Measurements from ENCODE around the gene TMEM150B.

TMEM150B gene

GRCh38 chr19:55276720-55277430, 48.3 kb downstream of the TMEM150B start:
- DNase-seq (ENCODE audit: low read depth), result peak; percentile 52
- peak overlapping the region; percentile 31 for H3K4me3 ChIP-seq (ENCODE audit: low read depth, low read length)

GRCh38 chr19:55275851-55276719, 49.1 kb downstream of the TMEM150B start:
- peak overlapping the region; percentile 31 for H3K4me3 ChIP-seq (ENCODE audit: low read depth, low read length)
- peak; percentile 83 for DNase-seq (ENCODE audit: low read depth)
- no peak for TF ChIP-seq CTCF (IDR thresholded peaks at IDR 0.05; ENCODE audit: insufficient read depth, low read depth, low read length, missing control alignments)

More at GRCh38 chr19:55276720-55277430, 48.3 kb downstream of the TMEM150B start:
- no peak for TF ChIP-seq CTCF (IDR thresholded peaks at IDR 0.05; ENCODE audit: insufficient read depth, low read depth, low read length, missing control alignments)

- no peak overlapping the region for H3K4me3 ChIP-seq (ENCODE audit: low read depth, low read length)
- TF ChIP-seq CTCF (IDR thresholded peaks at IDR 0.05; ENCODE audit: insufficient read depth, low read depth, low read length, missing control alignments), result no peak
- DNase-seq (ENCODE audit: low read depth), result no peak
Measured at GRCh38 chr19:55273978-55274707, 51.0 kb downstream of the TMEM150B start.

- H3K4me3 ChIP-seq (ENCODE audit: low read depth, low read length), result no peak overlapping the region
- TF ChIP-seq CTCF (IDR thresholded peaks at IDR 0.05; ENCODE audit: insufficient read depth, low read depth, low read length, missing control alignments), result no peak
- no peak for DNase-seq (ENCODE audit: low read depth)
Measured at GRCh38 chr19:55272142-55272541, 53.0 kb downstream of the TMEM150B start.

GRCh38 chr19:55270172-55270942, 54.8 kb downstream of the TMEM150B start:
- DNase-seq (ENCODE audit: low read depth), result no peak
- no peak overlapping the region for H3K4me3 ChIP-seq (ENCODE audit: low read depth, low read length)
- no peak for TF ChIP-seq CTCF (IDR thresholded peaks at IDR 0.05; ENCODE audit: insufficient read depth, low read depth, low read length, missing control alignments)

GRCh38 chr19:55269299-55269698, 55.8 kb downstream of the TMEM150B start:
- no peak for DNase-seq (ENCODE audit: low read depth)
- H3K4me3 ChIP-seq (ENCODE audit: low read depth, low read length), result no peak overlapping the region
- TF ChIP-seq CTCF (IDR thresholded peaks at IDR 0.05; ENCODE audit: insufficient read depth, low read depth, low read length, missing control alignments), result no peak

Data from GM12865 (cell line).